Endothelial cell of umbilical vein (primary cell): ENCODE results near the gene UROC1. TPM values are rescaled to one million over a fixed set of nuclear protein-coding genes. Genes with fewer than 3 reads are reported as not detected.

Source experiments
- BruUV-seq: library from RNA; stranded (reverse); fragments of 400-500 nt; replicated peaks from 2 replicates; lab custom pipeline; 2021; lab: Mats Ljungman, UMichigan
- CTCF ChIA-PET: fragments of 300-600, 350-600 bp; sonication (Branson Sonifier 250); formaldehyde crosslinking; loops from one replicate; lab custom pipeline; 2021; ENCODE audit warnings: antibody characterized with exemption, inconsistent platforms; lab: Charles Lee
- POLR2A ChIA-PET: fragments of 300-600, 350-600 bp; sonication (Branson Sonifier 250); formaldehyde crosslinking; loops from one replicate; lab custom pipeline; 2021; ENCODE audit warnings: antibody characterized with exemption, inconsistent platforms; lab: Charles Lee
- DNase-seq: peaks from one replicate; pipeline ENCODE4 v3.0.0-alpha.2; 2011; ENCODE audit warnings: low read depth, low spot score
- FAIRE-seq: peaks from 2 replicates; lab custom pipeline; 2011; peaks lifted over from hg19 to GRCh38; lab: Jason Lieb, UNC
- H2AFZ ChIP-seq: 2 replicates; pipeline ENCODE4 v1.6.0; 2012; ENCODE audit warnings: low read depth, low read length, control low read depth, inconsistent platforms
- H3K27ac ChIP-seq: 2 replicates; pipeline ENCODE4 v1.5.1; 2011; ENCODE audit warnings: low read depth, mild to moderate bottlenecking, control low read depth, low read length, moderate library complexity; ENCODE audit not compliant: insufficient read depth
- H3K27me3 ChIP-seq, 2 experiments: 2 replicates each; pipeline versions ENCODE4 v1.6.0 to v1.6.1; 2011; ENCODE audit warnings: low read length in 2 of 2, mixed read lengths in 1 of 2; ENCODE audit not compliant: control insufficient read depth in 2 of 2, insufficient read depth in 2 of 2
- H3K36me3 ChIP-seq, 2 experiments: 2 replicates in 1 of 2; 3 replicates in 1 of 2; pipeline ENCODE4 v1.5.1; 2011; ENCODE audit warnings: low read length in 2 of 2, mild to moderate bottlenecking in 1 of 2, moderate library complexity in 1 of 2; ENCODE audit not compliant: control insufficient read depth in 2 of 2, insufficient read depth in 2 of 2; ENCODE audit errors: extremely low read depth in 1 of 2
- H3K4me1 ChIP-seq: 3 replicates; pipeline ENCODE4 v1.5.1; 2011; ENCODE audit warnings: mild to moderate bottlenecking, low read length; ENCODE audit not compliant: control insufficient read depth, insufficient read depth; ENCODE audit errors: extremely low read depth
- H3K4me2 ChIP-seq: 2 replicates; pipeline ENCODE4 v1.6.1; 2011; ENCODE audit warnings: low read length, control low read depth, mixed read lengths; ENCODE audit not compliant: insufficient read depth
- H3K4me3 ChIP-seq, 3 experiments: fragments of 200-600 bp in 1 of 3; sonication (generic), shearing (Covaris generic) in 1 of 3; replicated peaks in 1 of 3; 2 replicates each; pipeline ENCODE4 v1.5.1; 2011 to 2016; ENCODE audit warnings: control low read depth in 3 of 3, low read length in 3 of 3, mild to moderate bottlenecking in 2 of 3, inconsistent platforms in 1 of 3, low read depth in 1 of 3, moderate library complexity in 1 of 3; ENCODE audit not compliant: insufficient read depth in 1 of 3
- H3K79me2 ChIP-seq: 2 replicates; pipeline ENCODE4 v1.6.0; 2012; ENCODE audit warnings: low read length, inconsistent platforms; ENCODE audit not compliant: control insufficient read depth, insufficient read depth
- H3K9ac ChIP-seq: replicated peaks from 2 replicates; pipeline ENCODE3; 2011; ENCODE audit warnings: low read length, control low read depth; ENCODE audit not compliant: insufficient read depth; ENCODE audit errors: extremely low read depth
- H3K9me1 ChIP-seq: replicated peaks from 3 replicates; pipeline ENCODE4 v1.6.0; 2011; ENCODE audit warnings: mild to moderate bottlenecking, low read length; ENCODE audit not compliant: control insufficient read depth, insufficient read depth; ENCODE audit errors: extremely low read depth
- H3K9me3 ChIP-seq: replicated peaks from 2 replicates; pipeline ENCODE4 v1.5.1; 2012; ENCODE audit warnings: low read length, inconsistent platforms; ENCODE audit not compliant: control insufficient read depth, insufficient read depth
- H4K20me1 ChIP-seq: replicated peaks from 2 replicates; pipeline ENCODE3; 2011; ENCODE audit warnings: mild to moderate bottlenecking, low read length; ENCODE audit not compliant: control insufficient read depth, insufficient read depth; ENCODE audit errors: extremely low read depth
- CTCF ChIP-seq, 2 donors: IDR thresholded peaks; 1 replicate in 1 of 2; 2 replicates in 1 of 2; pipeline ENCODE4 v1.5.1; 2011; ENCODE audit warnings: low read length in 2 of 2, mild to moderate bottlenecking in 2 of 2, moderate library complexity in 2 of 2, control low read depth in 1 of 2, inconsistent platforms in 1 of 2, low read depth in 1 of 2; ENCODE audit not compliant: insufficient read depth in 1 of 2; ENCODE audit errors: extremely low read depth in 1 of 2
- EZH2 ChIP-seq: IDR thresholded peaks from 2 replicates; pipeline ENCODE4 v1.6.1; 2012; ENCODE audit warnings: borderline replicate concordance, low read depth, mild to moderate bottlenecking, moderate library complexity, low read length, inconsistent platforms; ENCODE audit not compliant: severe bottlenecking
- FOS ChIP-seq: IDR thresholded peaks from 2 replicates; pipeline ENCODE4 v1.6.1; 2011; ENCODE audit warnings: mild to moderate bottlenecking, low read length, moderate library complexity, borderline replicate concordance; ENCODE audit not compliant: insufficient read depth
- GATA2 ChIP-seq: IDR thresholded peaks from 2 replicates; pipeline ENCODE4 v1.7.0; 2011; ENCODE audit warnings: low read depth, mild to moderate bottlenecking, moderate library complexity, mixed read lengths, low read length; ENCODE audit not compliant: insufficient read length, insufficient read depth
- JUN ChIP-seq: IDR thresholded peaks from 2 replicates; pipeline ENCODE4 v1.6.1; 2011; ENCODE audit warnings: borderline replicate concordance, low read depth; ENCODE audit not compliant: insufficient read length, insufficient read depth
- MYC ChIP-seq: IDR thresholded peaks from one replicate; pipeline ENCODE4 v1.6.1; 2011; ENCODE audit warnings: mild to moderate bottlenecking, low read depth, low read length
- POLR2A ChIP-seq: IDR thresholded peaks from 2 replicates; pipeline ENCODE4 v1.6.1; 2012; ENCODE audit warnings: low read depth, mild to moderate bottlenecking, control low read depth, low read length
- POLR2AphosphoS5 ChIP-seq: IDR thresholded peaks from 2 replicates; pipeline ENCODE4 v1.6.1; 2012; ENCODE audit warnings: low read depth, mild to moderate bottlenecking, control low read depth, low read length, moderate library complexity; ENCODE audit not compliant: insufficient read depth
- dilution Hi-C: fragments of 300-500 bp; cut with MboI; formaldehyde crosslinking; loops from one replicate; pipeline ENCODE4 v1.15.0; 2019; ENCODE audit warnings: low sequenced_read_pairs; ENCODE audit not compliant: extremely low pct_ligation_motif_present
- intact Hi-C: fragments of 100-400 bp; cut with micrococcal nuclease; formaldehyde crosslinking; loops from one replicate; pipeline ENCODE4 v1.10.0; 2022
- polyA plus RNA-seq, 4 experiments: library from polyadenylated mRNA; depleted of rRNA in 3 of 4; stranded (reverse) in 3 of 4; unstranded in 1 of 4; fragments of >200 nt; gene quantifications; 2 replicates each; pipeline versions ENCODE4 v1.2.1 to v1.2.3, GENCODE V29; 2011 to 2012; ENCODE audit warnings: missing spikeins in 1 of 4
- total RNA-seq: library from RNA; stranded (reverse); gene quantifications from 2 replicates; pipeline ENCODE4 v1.2.3, GENCODE V29; 2021
- TF ChIP-seq, protein P1 (sequence below): IDR thresholded peaks from 2 replicates; pipeline ENCODE4 v1.6.1; 2011; ENCODE audit not compliant: insufficient read depth, insufficient read length

UROC1 gene
- total and polyA plus RNA-seq, 2 donors (not counting 3 experiments of a cell fraction or from before 2014, with no cell fraction given): not detected

GRCh38 chr3:126514161-126514560 lies 3.4 kb downstream of the UROC1 start:
- no peaks in the 10 kb centered on the region for H3K79me2 ChIP-seq
- H2AFZ ChIP-seq: no peak overlapping the region
- H3K36me3 ChIP-seq: no peaks in the 10 kb centered on the region
- dilution Hi-C loops: no loop called here
- FAIRE-seq (no peak), DNase-seq (no peak)
- no peaks in the 10 kb centered on the region for H3K9me3 ChIP-seq
- BruUV-seq: no TSS peak
- no peak overlapping the region for H3K9ac ChIP-seq
- H3K27me3 ChIP-seq: no peaks in the 10 kb centered on the region
- CTCF ChIA-PET: interaction anchor here (1.5 kb wide), 1 partner anchor 9 kb away, joined by 5 read pairs; no protein-coding TSS in a partner anchor
- H3K4me2 ChIP-seq: no peak overlapping the region
- intact Hi-C loops: no loop called here
- H4K20me1 ChIP-seq: no peaks in the 10 kb centered on the region
- H3K4me3 ChIP-seq: no peak overlapping the region
- POLR2A ChIA-PET: no interaction called here
- H3K9me1 ChIP-seq: no peaks in the 10 kb centered on the region
- no peaks in the 10 kb centered on the region for H3K4me1 ChIP-seq
- H3K27ac ChIP-seq: no peak overlapping the region
- TF ChIP-seq, protein P1, sequence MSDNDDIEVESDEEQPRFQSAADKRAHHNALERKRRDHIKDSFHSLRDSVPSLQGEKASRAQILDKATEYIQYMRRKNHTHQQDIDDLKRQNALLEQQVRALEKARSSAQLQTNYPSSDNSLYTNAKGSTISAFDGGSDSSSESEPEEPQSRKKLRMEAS: no peak
- TF ChIP-seq POLR2A (no peak), FOS (no peak), MYC (no peak), GATA2 (no peak), JUN (no peak), EZH2 (no peak), CTCF (IDR thresholded peaks at IDR 0.05; ENCODE audit: extremely low read depth in 1 of 2, insufficient read depth in 1 of 2, low read depth in 1 of 2, low read length in 2 of 2) (no peak), POLR2AphosphoS5 (no peak)
